Measurements from ENCODE around the gene STARD13. TPM values are rescaled to one million over a fixed set of nuclear protein-coding genes. Genes with fewer than 3 reads are reported as not detected.

STARD13 gene, protein sequence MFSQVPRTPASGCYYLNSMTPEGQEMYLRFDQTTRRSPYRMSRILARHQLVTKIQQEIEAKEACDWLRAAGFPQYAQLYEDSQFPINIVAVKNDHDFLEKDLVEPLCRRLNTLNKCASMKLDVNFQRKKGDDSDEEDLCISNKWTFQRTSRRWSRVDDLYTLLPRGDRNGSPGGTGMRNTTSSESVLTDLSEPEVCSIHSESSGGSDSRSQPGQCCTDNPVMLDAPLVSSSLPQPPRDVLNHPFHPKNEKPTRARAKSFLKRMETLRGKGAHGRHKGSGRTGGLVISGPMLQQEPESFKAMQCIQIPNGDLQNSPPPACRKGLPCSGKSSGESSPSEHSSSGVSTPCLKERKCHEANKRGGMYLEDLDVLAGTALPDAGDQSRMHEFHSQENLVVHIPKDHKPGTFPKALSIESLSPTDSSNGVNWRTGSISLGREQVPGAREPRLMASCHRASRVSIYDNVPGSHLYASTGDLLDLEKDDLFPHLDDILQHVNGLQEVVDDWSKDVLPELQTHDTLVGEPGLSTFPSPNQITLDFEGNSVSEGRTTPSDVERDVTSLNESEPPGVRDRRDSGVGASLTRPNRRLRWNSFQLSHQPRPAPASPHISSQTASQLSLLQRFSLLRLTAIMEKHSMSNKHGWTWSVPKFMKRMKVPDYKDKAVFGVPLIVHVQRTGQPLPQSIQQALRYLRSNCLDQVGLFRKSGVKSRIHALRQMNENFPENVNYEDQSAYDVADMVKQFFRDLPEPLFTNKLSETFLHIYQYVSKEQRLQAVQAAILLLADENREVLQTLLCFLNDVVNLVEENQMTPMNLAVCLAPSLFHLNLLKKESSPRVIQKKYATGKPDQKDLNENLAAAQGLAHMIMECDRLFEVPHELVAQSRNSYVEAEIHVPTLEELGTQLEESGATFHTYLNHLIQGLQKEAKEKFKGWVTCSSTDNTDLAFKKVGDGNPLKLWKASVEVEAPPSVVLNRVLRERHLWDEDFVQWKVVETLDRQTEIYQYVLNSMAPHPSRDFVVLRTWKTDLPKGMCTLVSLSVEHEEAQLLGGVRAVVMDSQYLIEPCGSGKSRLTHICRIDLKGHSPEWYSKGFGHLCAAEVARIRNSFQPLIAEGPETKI
- total RNA-seq = 10 to 100 TPM; 43.6 to 76.5 (median 63.7) TPM

GRCh38 chr13:33285420-33286124 is at the start of gene STARD13:
STARD13 (minus strand) TSS chr13:33285755; CDS start chr13:33285638, 117 bp downstream.
- no peaks in the 10 kb centered on the region for H3K27me3 ChIP-seq
- peak; percentile 95 to 96 for ATAC-seq (ENCODE audit: low FRiP score in 2 of 2)
- peaks cover 5 to 46% (median 23%) of the 10 kb centered on the region in 4 donors for H3K4me1 ChIP-seq
- peak in 1 of 2 donors; percentile 93 for DNase-seq
- H3K36me3 ChIP-seq = no peaks in the 10 kb centered on the region
- 0 to 1% methylated on average over 20 of the region's 20 CpGs for WGBS, 2 donors
- TF ChIP-seq CTCF (IDR thresholded peaks at IDR 0.05) = peak in 4 of 6 experiments; percentile 29 to 67 (median 60)
- TF ChIP-seq POLR2AphosphoS5 (IDR thresholded peaks at IDR 0.05) = peak; percentile 86 to 94
- peak in 3 of 4 donors; percentile 91 to 94 (median 92) for TF ChIP-seq POLR2A (IDR thresholded peaks at IDR 0.05)
- peak in 1 of 4 donors; percentile 72 for TF ChIP-seq EP300 (IDR thresholded peaks at IDR 0.05)
- H3K27ac ChIP-seq = peak within 1 kb of the TSS; percentile 88 to 96 (median 91)
- no peaks in the 10 kb centered on the region for H3K9me3 ChIP-seq
- peak within 1 kb of the TSS; percentile 57 to 69 (median 62) for H3K4me3 ChIP-seq

- H3K4me3 ChIP-seq = no peak overlapping the region
- DNase-seq (no peak), ATAC-seq (ENCODE audit: low FRiP score in 2 of 2) (no peak)
- H3K9me3 ChIP-seq = no peaks in the 10 kb centered on the region
- H3K4me1 ChIP-seq = peaks cover 0 to 9% (median 4%) of the 10 kb centered on the region in 4 donors
- 93 to 94% methylated on average over 7 of the region's 7 CpGs for WGBS, 2 donors
- no peaks in the 10 kb centered on the region for H3K27me3 ChIP-seq
- TF ChIP-seq POLR2AphosphoS5 (IDR thresholded peaks at IDR 0.05) = no peak
- no peak for TF ChIP-seq CTCF (IDR thresholded peaks at IDR 0.05)
- TF ChIP-seq EP300 (IDR thresholded peaks at IDR 0.05) = no peak
- no peak for TF ChIP-seq POLR2A (IDR thresholded peaks at IDR 0.05)
- H3K36me3 ChIP-seq = no peaks in the 10 kb centered on the region
- H3K27ac ChIP-seq = no peak overlapping the region
These were observed 49.3 kb upstream of the STARD13 start for GRCh38 chr13:33334831-33335230.

- ATAC-seq (ENCODE audit: low FRiP score in 2 of 2) (no peak), DNase-seq (no peak)
- H3K4me3 ChIP-seq = no peak overlapping the region
- H3K36me3 ChIP-seq = no peaks in the 10 kb centered on the region
- no peaks in the 10 kb centered on the region for H3K9me3 ChIP-seq
- WGBS, 2 donors = 83 to 85% methylated on average over 3 of the region's 3 CpGs
- H3K27me3 ChIP-seq = no peaks in the 10 kb centered on the region
- TF ChIP-seq EP300 (IDR thresholded peaks at IDR 0.05) (no peak), POLR2AphosphoS5 (IDR thresholded peaks at IDR 0.05) (no peak), POLR2A (IDR thresholded peaks at IDR 0.05) (no peak)
- H3K4me1 ChIP-seq = peaks cover 0 to 19% (median 4%) of the 10 kb centered on the region in 4 donors
- H3K27ac ChIP-seq = no peak overlapping the region
These were observed 46.4 kb upstream of the STARD13 start for GRCh38 chr13:33331962-33332361.

DNA sequence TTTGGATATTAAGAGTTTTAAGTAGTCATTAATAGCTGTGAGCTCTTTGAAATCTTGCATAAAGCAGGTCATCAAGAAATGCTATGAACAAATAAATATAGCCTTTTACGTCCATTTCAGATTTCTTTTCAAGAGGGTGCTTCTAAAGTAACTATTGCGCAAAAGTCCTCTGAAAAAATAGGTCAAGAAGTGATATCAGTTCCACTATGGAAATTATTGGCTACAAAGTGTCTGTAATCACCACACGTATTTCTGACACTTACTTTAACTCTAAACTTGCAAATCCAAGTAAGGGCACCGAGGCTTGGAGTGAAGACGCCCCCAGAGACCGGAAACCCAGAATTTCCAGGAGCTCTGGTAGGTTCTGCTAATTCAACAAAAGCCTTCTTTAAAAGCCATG is 44.9 kb upstream of the STARD13 start:
- 66 to 67% methylated on average over 6 of the region's 6 CpGs for WGBS, 2 donors
- peaks cover 2 to 23% (median 7%) of the 10 kb centered on the region in 4 donors for H3K4me1 ChIP-seq
- H3K27me3 ChIP-seq = no peaks in the 10 kb centered on the region
- DNase-seq (no peak), ATAC-seq (ENCODE audit: low FRiP score in 2 of 2) (no peak)
- H3K27ac ChIP-seq = no peak overlapping the region
- H3K9me3 ChIP-seq = no peaks in the 10 kb centered on the region
- TF ChIP-seq EP300 (IDR thresholded peaks at IDR 0.05) (peak in 1 of 4 donors; percentile 25), CTCF (IDR thresholded peaks at IDR 0.05) (no peak), POLR2A (IDR thresholded peaks at IDR 0.05) (no peak), POLR2AphosphoS5 (IDR thresholded peaks at IDR 0.05) (no peak)
- no peaks in the 10 kb centered on the region for H3K36me3 ChIP-seq
- H3K4me3 ChIP-seq = no peak overlapping the region
